Pancreas (tissue), 10 donors: ENCODE results near the gene LCP1. TPM values are rescaled to one million over a fixed set of nuclear protein-coding genes. Genes with fewer than 3 reads are reported as not detected.

Experiments
- ATAC-seq, 4 donors: fragments of 200-7000 bp; cut with Tn5 transposase; one replicate each; pipeline versions ENCODE4 v1.8.0 to v1.9.1; 2020; ENCODE audit warnings: mild to moderate bottlenecking in 4 of 4, moderate library complexity in 4 of 4
- DNase-seq, 6 donors: peaks; one replicate each; pipeline ENCODE4 v3.0.0-alpha.2; 2020
- FAIRE-seq: peaks from 2 replicates; lab custom pipeline; 2012; peaks lifted over from hg19 to GRCh38; lab: Jason Lieb, UNC
- H3K27ac ChIP-seq, 4 donors: fragments of 200-600 bp; sonication (generic); 1 replicate in 3 of 4; 2 replicates in 1 of 4; pipeline versions ENCODE4 v1.5.0 to v1.8.0; 2020
- H3K27me3 ChIP-seq, 4 donors: fragments of 200-600 bp; one replicate each; pipeline ENCODE4 v1.8.0; 2021
- H3K36me3 ChIP-seq, 3 donors: fragments of 200-600 bp; sonication (generic) in 1 of 3; one replicate each; pipeline versions ENCODE4 v1.5.0 to v1.8.0; 2020 to 2021
- H3K4me1 ChIP-seq, 3 donors: fragments of 200-600 bp; one replicate each; pipeline ENCODE4 v1.8.0; 2021
- H3K4me3 ChIP-seq, 4 donors: fragments of 200-600 bp; sonication (generic) in 2 of 4; one replicate each; pipeline versions ENCODE4 v1.5.0 to v1.8.0; 2020 to 2021
- H3K9me3 ChIP-seq, 4 donors: fragments of 200-600 bp; one replicate each; pipeline ENCODE4 v1.8.0; 2021
- WGBS, 2 donors: extraction: QIAGEN DNeasy Blood & Tissue Kit; methylation state at CpG; one replicate each; pipeline ENCODE4 v1.1.7; 2013; 5-methylcytosine and 5-hydroxymethylcytosine counted together
- intact Hi-C, 3 donors: fragments of 100-400 bp; cut with DNase I; formaldehyde crosslinking; loops; one replicate each; pipeline versions ENCODE4 v1.11.1 to v1.14.2; 2022
- polyA plus RNA-seq, 2 donors: library from polyadenylated mRNA; stranded (reverse); fragments of 200-250 nt; gene quantifications; one replicate each; pipeline ENCODE4 v1.2.3, GENCODE V29; 2013
- total RNA-seq, 6 donors: library from RNA; stranded (reverse); fragmentation: NEBNext Ultra II Directional in 4 of 6; extraction: Animal tissue kit (Norgen Biotek cat#: 25700) in 4 of 6; gene quantifications; one replicate each; pipeline versions ENCODE4 v1.2.1 to v1.2.4, GENCODE V29; 2021 to 2023
- TF ChIP-seq, protein P1 (sequence below), 4 donors: fragments of 200-600 bp; sonication (generic) in 3 of 4; IDR thresholded peaks; one replicate each; pipeline versions ENCODE4 v1.5.0 to v1.8.0; 2021; ENCODE audit warnings: antibody characterized with exemption in 4 of 4
- donor health status: healthy with polysubstance abuse.
- donor health status: DM: no; HTN: no; CAD: no; lungs with moderate emphysema.
- donor health status: DM: no; HTN: no; CAD: no.
- donor health status: control.
- donor health status: control.
- donor health status: Bipolar disorder and iron deficiency.
- donor health status: DM: yes; HTN: yes; CAD: no.
- donor health status: DM: no; HTN: no; CAD: no.
- donor health status: DM: no; HTN: no; CAD: no.
- donor health status: DM: yes; HTN: yes; CAD: no.

LCP1 gene
- total and polyA plus RNA-seq, 8 donors, result 2.0 to 38.3 (median 5.2) TPM

DNA sequence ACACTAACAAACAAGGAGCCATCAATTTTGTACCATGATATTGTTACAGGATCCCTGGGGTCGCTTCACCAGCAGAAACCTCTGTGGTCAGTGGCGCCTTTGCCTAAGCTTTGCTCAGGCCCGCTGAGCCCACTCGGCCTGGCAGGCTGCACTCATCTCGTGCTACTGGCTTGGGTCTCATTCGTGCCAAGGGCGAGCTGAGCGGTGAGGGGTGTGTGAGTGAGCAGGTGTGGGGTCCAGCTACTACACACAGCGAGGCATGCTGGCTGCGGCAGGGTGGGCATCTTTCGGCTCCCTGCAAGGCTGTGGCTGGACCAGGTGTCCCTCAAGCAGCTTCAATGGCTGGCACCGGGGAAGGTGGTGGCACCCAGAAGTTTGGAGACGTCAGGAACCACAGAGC lies 96.2 kb downstream of the LCP1 start:
- DNase-seq (peak in 1 of 6 donors; percentile 45), ATAC-seq (no peak), FAIRE-seq (no peak)
- Histone ChIP-seq H3K27ac (no peak overlapping the region), H3K9me3 (no peaks in the 10 kb centered on the region), H3K4me1 (no peaks in the 10 kb centered on the region), H3K4me3 (no peak overlapping the region), H3K36me3 (no peaks in the 10 kb centered on the region), H3K27me3 (no peaks in the 10 kb centered on the region)
- intact Hi-C loops, result no loop called here
- 79 to 87% methylated on average over 13 of the region's 13 CpGs for WGBS, 2 donors
- TF ChIP-seq, protein P1, sequence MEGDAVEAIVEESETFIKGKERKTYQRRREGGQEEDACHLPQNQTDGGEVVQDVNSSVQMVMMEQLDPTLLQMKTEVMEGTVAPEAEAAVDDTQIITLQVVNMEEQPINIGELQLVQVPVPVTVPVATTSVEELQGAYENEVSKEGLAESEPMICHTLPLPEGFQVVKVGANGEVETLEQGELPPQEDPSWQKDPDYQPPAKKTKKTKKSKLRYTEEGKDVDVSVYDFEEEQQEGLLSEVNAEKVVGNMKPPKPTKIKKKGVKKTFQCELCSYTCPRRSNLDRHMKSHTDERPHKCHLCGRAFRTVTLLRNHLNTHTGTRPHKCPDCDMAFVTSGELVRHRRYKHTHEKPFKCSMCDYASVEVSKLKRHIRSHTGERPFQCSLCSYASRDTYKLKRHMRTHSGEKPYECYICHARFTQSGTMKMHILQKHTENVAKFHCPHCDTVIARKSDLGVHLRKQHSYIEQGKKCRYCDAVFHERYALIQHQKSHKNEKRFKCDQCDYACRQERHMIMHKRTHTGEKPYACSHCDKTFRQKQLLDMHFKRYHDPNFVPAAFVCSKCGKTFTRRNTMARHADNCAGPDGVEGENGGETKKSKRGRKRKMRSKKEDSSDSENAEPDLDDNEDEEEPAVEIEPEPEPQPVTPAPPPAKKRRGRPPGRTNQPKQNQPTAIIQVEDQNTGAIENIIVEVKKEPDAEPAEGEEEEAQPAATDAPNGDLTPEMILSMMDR (IDR thresholded peaks at IDR 0.05), result no peak

GRCh38 chr13:46082324-46082723 lies 99.7 kb downstream of the LCP1 start:
- no peak for ATAC-seq
- intact Hi-C loops, result no loop called here
- FAIRE-seq, result no peak
- 81 to 87% methylated on average over 5 of the region's 5 CpGs for WGBS, 2 donors
- H3K27me3 ChIP-seq, result no peaks in the 10 kb centered on the region
- TF ChIP-seq, protein P1 (IDR thresholded peaks at IDR 0.05), result no peak
- no peaks in the 10 kb centered on the region for H3K9me3 ChIP-seq
- no peaks in the 10 kb centered on the region for H3K36me3 ChIP-seq
- H3K4me3 ChIP-seq, result no peak overlapping the region
- H3K27ac ChIP-seq, result no peak overlapping the region
- no peaks in the 10 kb centered on the region for H3K4me1 ChIP-seq
- DNase-seq, result no peak

GRCh38 chr13:46079770-46080169 lies 102.2 kb downstream of the LCP1 start:
- intact Hi-C loops, result no loop called here
- TF ChIP-seq, protein P1 (IDR thresholded peaks at IDR 0.05), result no peak
- Histone ChIP-seq H3K27ac (no peak overlapping the region), H3K27me3 (no peaks in the 10 kb centered on the region), H3K36me3 (no peaks in the 10 kb centered on the region), H3K4me3 (no peak overlapping the region), H3K4me1 (no peaks in the 10 kb centered on the region), H3K9me3 (no peaks in the 10 kb centered on the region)
- no peak for DNase-seq
- WGBS, 2 donors, result 59 to 70% methylated on average over 2 of the region's 2 CpGs
- ATAC-seq, result no peak
- FAIRE-seq, result no peak

DNA sequence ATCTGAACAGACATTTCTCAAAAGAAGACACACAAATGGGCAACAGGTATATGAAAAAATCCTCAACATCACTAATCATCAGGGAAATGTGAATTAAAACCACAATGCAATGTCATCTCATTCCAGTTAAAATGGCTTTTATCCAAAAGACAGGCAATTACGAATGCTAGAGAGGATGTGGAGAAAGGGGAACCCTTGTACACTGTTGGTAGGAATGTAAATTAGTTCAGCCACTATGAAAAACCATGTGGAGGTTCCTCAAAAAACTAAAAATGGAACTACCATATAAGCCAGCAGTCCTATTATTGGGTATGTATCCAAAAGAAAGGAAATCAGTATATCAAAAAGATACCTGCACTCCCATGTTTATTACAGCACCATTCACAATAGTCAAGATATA lies 104.7 kb downstream of the LCP1 start:
- no peak overlapping the region for H3K4me3 ChIP-seq
- no peaks in the 10 kb centered on the region for H3K27me3 ChIP-seq
- ATAC-seq (no peak), DNase-seq (no peak), FAIRE-seq (no peak)
- no peaks in the 10 kb centered on the region for H3K4me1 ChIP-seq
- H3K9me3 ChIP-seq, result no peaks in the 10 kb centered on the region
- no peaks in the 10 kb centered on the region for H3K36me3 ChIP-seq
- TF ChIP-seq, protein P1 (IDR thresholded peaks at IDR 0.05), result no peak
- WGBS, 2 donors, result 72 to 79% methylated on average over 1 of the region's 1 CpG
- H3K27ac ChIP-seq, result no peak overlapping the region
- intact Hi-C loops, result no loop called here

DNA sequence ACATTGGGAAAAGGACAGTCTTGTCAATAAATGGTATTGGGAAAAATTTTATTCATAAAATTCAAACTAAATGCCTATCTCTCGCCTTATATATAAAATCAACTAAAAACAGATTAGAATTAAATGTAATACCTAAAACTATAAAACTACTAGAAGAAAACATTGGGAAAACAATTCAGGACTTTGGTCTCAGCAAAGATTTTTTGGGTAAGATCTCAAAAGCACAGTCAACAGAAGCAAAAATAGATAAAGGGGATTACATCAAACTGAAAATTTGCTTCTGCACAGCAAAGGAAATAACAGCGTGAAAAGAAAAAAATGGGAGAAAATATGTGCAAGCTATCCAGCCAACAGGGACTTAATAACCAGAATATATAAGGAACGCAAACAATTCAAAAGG lies 105.2 kb downstream of the LCP1 start:
- intact Hi-C loops, result no loop called here
- TF ChIP-seq, protein P1 (IDR thresholded peaks at IDR 0.05), result no peak
- no peaks in the 10 kb centered on the region for H3K36me3 ChIP-seq
- H3K4me1 ChIP-seq, result no peaks in the 10 kb centered on the region
- no peak for ATAC-seq
- 89 to 90% methylated on average over 3 of the region's 3 CpGs for WGBS, 2 donors
- H3K4me3 ChIP-seq, result no peak overlapping the region
- no peaks in the 10 kb centered on the region for H3K27me3 ChIP-seq
- DNase-seq, result no peak
- no peak for FAIRE-seq
- H3K9me3 ChIP-seq, result no peaks in the 10 kb centered on the region
- no peak overlapping the region for H3K27ac ChIP-seq

Other genes with a start within 250 kb of the LCP1 start
- 10 to 100 TPM; 13.9 to 24.1 (median 16.2) TPM for gene ZC3H13, start 129.4 kb downstream of the LCP1 start, total RNA-seq
- 1 to 10 TPM; 7.6 to 9.1 TPM for gene ZC3H13, start 129.4 kb downstream of the LCP1 start, polyA plus RNA-seq
- gene CPB2, start 77.1 kb downstream of the LCP1 start, total RNA-seq, result under 1 TPM in 5 of 6 donors, not detected in 1; 0.08 to 0.79 (median 0.58) TPM
- gene CPB2, start 77.1 kb downstream of the LCP1 start, polyA plus RNA-seq, result under 1 TPM; 0.53 to 0.94 TPM
- under 1 TPM in 2 of 6 donors, not detected in 4; 0.14 to 0.19 TPM for gene LRRC63, start 29.8 kb upstream of the LCP1 start, total RNA-seq
- gene LRRC63, start 29.8 kb upstream of the LCP1 start, polyA plus RNA-seq, result not detected
- gene RUBCNL, start 205.1 kb upstream of the LCP1 start, total RNA-seq, result 1 to 10 TPM in 2 of 6 donors, under 1 TPM in 4; 0.46 to 3.2 (median 0.68) TPM
- 1 to 10 TPM in 1 of 2 donors, under 1 TPM in 1; 0.91 to 1.2 TPM for gene RUBCNL, start 205.1 kb upstream of the LCP1 start, polyA plus RNA-seq